Measurements from ENCODE around the gene METTL4.

The METTL4 gene

DNA sequence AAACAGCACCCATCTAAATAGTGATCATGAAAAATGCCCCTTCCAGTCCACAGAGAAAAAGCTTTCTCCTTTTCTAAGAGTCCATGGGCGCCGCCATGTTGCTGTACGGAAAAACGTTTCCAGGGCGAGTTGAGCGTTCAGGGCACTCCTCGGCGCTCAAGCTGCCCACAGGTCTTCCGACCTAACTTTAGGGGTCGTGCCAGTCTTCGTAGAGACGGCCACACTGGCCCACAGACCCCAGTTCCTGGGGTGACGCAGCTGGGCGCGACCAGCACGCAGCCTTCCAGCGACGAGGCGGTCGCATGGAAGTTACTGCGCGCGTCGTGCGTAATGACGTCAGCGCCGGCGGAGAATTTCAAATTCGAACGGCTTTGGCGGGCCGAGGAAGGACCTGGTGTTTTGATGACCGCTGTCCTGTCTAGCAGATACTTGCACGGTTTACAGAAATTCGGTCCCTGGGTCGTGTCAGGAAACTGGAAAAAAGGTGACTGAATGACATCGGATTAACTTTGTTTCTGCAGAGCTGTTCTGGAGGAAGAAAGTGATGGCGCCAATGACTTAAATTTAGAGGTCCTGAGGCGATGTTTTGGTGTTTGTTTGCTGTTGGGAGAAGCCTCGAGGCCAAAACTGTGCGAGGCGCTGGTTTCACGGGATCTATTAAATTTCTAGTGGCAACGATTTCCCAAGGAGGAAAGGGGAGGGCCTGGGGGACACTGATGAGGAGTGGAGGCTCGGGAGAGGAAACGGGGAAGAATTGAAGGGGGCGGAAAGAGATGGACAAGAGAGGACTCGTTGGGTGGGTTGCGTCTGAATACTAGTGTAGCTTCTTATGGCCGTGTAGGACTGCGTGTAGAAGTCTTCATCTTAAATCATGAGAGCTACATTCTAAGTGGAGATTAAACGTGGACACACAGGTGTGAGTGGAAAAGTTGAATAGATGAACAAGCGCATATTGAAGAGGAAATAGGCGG is at the start of gene METTL4, which contains the start of gene NDC80:
Gene METTL4, minus strand, starts transcription at position 306 of the 971 bp plus-strand sequence. CDS start 4,289 bp downstream, outside the sequence.
Gene NDC80, plus strand, starts transcription at position 358 of the 971 bp plus-strand sequence. CDS start 1,429 bp downstream, outside the sequence.
- no peak for TF ChIP-seq CTCF (IDR thresholded peaks at IDR 0.05; ENCODE audit: insufficient read depth, low read depth, low read length, missing control alignments)
- DNase-seq (ENCODE audit: low read depth): peak; percentile 90
- H3K4me3 ChIP-seq (ENCODE audit: low read length): peak within 1 kb of the TSS; percentile 87

DNA sequence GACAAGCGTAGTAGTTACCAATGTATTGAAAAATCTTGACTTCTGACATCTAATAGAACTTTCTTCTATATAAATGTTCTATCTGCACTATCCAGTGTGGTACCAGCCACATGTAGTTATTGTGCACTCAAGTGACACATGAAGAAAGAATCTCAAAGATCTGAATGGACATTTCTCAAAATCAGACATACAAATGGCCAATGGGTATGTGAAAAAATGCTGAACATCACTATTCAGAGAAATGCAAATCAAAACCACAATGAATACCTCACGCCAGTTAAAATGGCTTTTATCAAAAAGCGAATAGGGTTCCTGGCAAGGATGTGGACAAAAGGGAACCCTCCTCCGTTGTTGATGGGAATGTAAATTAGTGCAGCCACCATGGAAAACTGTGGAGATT is 46.7 kb upstream of the METTL4 start:
- H3K4me3 ChIP-seq (ENCODE audit: low read length): no peak overlapping the region
- DNase-seq (ENCODE audit: low read depth): no peak
- no peak for TF ChIP-seq CTCF (IDR thresholded peaks at IDR 0.05; ENCODE audit: insufficient read depth, low read depth, low read length, missing control alignments)

- no peak overlapping the region for H3K4me3 ChIP-seq (ENCODE audit: low read length)
- TF ChIP-seq CTCF (IDR thresholded peaks at IDR 0.05; ENCODE audit: insufficient read depth, low read depth, low read length, missing control alignments): no peak
- no peak for DNase-seq (ENCODE audit: low read depth)
Measured at GRCh38 chr18:2617401-2617998, 46.2 kb upstream of the METTL4 start.

DNA sequence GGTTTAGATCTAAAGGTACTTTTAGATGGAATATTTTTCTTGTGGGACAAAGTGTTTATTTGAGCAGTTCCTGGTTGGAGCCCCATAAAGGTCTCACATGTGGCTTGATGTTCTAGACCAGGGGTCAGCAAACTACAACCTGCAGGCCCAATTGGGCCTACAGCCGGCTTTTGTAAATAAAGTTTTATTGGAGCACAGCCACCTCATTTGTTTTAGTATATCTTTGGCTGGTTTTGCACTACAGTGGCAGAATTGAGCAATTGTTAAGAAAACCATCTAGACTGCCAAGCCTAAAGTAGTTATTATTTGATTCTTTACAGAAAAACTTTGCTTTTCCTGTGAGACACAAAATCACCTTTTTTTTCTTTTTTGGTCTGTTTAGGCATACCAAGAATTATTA is 41.7 kb upstream of the METTL4 start:
- no peak for TF ChIP-seq CTCF (IDR thresholded peaks at IDR 0.05; ENCODE audit: insufficient read depth, low read depth, low read length, missing control alignments)
- no peak overlapping the region for H3K4me3 ChIP-seq (ENCODE audit: low read length)
- DNase-seq (ENCODE audit: low read depth): no peak

- no peak overlapping the region for H3K4me3 ChIP-seq (ENCODE audit: low read length)
- no peak for DNase-seq (ENCODE audit: low read depth)
- TF ChIP-seq CTCF (IDR thresholded peaks at IDR 0.05; ENCODE audit: insufficient read depth, low read depth, low read length, missing control alignments): no peak
Measured at GRCh38 chr18:2610549-2610948, 39.2 kb upstream of the METTL4 start.

GRCh38 chr18:2609604-2610003 is 38.3 kb upstream of the METTL4 start:
- DNase-seq (ENCODE audit: low read depth): no peak
- TF ChIP-seq CTCF (IDR thresholded peaks at IDR 0.05; ENCODE audit: insufficient read depth, low read depth, low read length, missing control alignments): no peak
- no peak overlapping the region for H3K4me3 ChIP-seq (ENCODE audit: low read length)
